Activated T-cell treated with anti-CD3 and anti-CD28 coated beads, Interleukin-2, amount 50 U/mL, for 4 hours (primary cell): ENCODE measurements around the gene PDE6D. TPM values are rescaled to one million over a fixed set of nuclear protein-coding genes. Genes with fewer than 3 reads are reported as not detected.

ENCODE experiments used
- ATAC-seq, 2 donors: fragments of 200-7000 bp; cut with Tn5 transposase; one replicate each; pipeline ENCODE4 v1.10.0; 2021
- DNase-seq: peaks from one replicate; pipeline ENCODE4 v3.0.0-alpha.2; 2020
- H3K27me3 Mint-ChIP-seq: one replicate; pipeline ENCODE4 v1.8.0; 2021; ENCODE audit warnings: low read depth, mixed read lengths
- H3K36me3 Mint-ChIP-seq: one replicate; pipeline ENCODE4 v1.8.0; 2022; ENCODE audit warnings: mixed read lengths; ENCODE audit not compliant: insufficient read depth
- H3K4me1 Mint-ChIP-seq: one replicate; pipeline ENCODE4 v1.8.0; 2021; ENCODE audit warnings: low read depth, mixed read lengths
- H3K4me3 Mint-ChIP-seq: one replicate; pipeline ENCODE4 v1.8.0; 2021; ENCODE audit warnings: mild to moderate bottlenecking, moderate library complexity, mixed read lengths
- H3K9me3 Mint-ChIP-seq: one replicate; pipeline ENCODE4 v1.8.0; 2021; ENCODE audit warnings: mixed read lengths
- total RNA-seq, 3 donors: library from RNA; stranded (reverse); gene quantifications; one replicate each; pipeline ENCODE4 v1.2.1, GENCODE V29; 2021

The PDE6D gene
- total RNA-seq = 10 to 100 TPM; 22.0 to 25.9 (median 23.8) TPM

DNA sequence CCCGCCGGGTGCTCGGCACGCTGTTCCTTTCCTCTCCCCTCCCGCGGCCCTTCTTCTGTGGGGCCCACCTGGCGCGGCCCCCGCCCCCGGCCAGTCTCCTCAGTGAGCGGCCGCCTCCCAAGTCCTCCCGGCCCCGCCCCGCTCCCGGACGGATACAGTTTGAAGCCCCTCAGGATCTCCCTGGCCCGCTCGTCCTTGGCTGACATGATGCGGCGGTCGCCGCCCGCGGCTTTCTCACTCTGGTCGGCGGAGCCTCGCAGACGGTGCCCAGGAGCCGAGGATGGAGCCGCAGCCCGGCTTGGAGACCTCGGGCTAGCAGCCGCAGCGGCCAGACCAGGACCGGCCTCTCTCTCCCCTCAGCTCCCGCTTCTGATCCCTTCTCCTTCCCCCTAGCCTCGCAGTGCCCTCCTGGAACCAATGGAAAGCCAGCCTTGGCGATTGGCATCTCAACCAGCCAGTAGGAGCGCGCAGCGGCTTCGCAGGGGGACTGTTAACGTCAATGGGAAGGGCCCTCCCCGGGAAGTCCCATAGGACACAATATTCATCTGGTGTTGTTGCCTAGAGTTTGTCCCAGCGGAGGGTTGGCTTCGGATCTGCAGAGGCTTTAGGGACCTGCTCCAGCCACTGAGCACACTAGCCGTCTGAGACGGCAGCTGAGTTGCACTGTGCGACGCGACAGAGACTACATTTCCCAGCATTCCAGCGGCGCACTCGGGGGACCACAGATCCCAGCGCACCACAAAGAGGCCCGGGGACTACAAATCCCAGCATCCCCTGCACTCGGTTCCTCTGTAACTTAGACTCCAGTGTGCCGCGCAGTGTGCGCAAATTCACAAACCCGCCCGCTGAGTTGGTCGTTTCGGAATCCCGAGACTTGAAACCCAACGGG lies at the start of gene PDE6D:
TSS of gene PDE6D (minus strand) at position 374 of the 889 bp plus-strand sequence. CDS start at position 206, 168 bp downstream.
- Mint-ChIP-seq H3K36me3 (peaks cover 3% of the 10 kb centered on the region), H3K4me3 (peak within 1 kb of the TSS; percentile 88)

GRCh38 chr2:231821908-231822307 lies 40.8 kb upstream of the PDE6D start:
- Mint-ChIP-seq H3K36me3 (no peaks in the 10 kb centered on the region), H3K4me1 (no peaks in the 10 kb centered on the region), H3K4me3 (no peak overlapping the region), H3K9me3 (no peaks in the 10 kb centered on the region), H3K27me3 (peaks cover 8% of the 10 kb centered on the region)
- DNase-seq (no peak), ATAC-seq (no peak)

More for the DNA sequence above, at the start of gene PDE6D:
- Mint-ChIP-seq H3K27me3 (no peaks in the 10 kb centered on the region), H3K9me3 (no peaks in the 10 kb centered on the region), H3K4me1 (peaks cover 55% of the 10 kb centered on the region)
- peak; percentile 94 to 96 for ATAC-seq
- DNase-seq = peak; percentile 94

- Mint-ChIP-seq H3K4me3 (no peak overlapping the region), H3K36me3 (no peaks in the 10 kb centered on the region), H3K27me3 (peaks cover 8% of the 10 kb centered on the region), H3K4me1 (no peaks in the 10 kb centered on the region), H3K9me3 (no peaks in the 10 kb centered on the region)
- ATAC-seq (no peak), DNase-seq (no peak)
These were observed 39.8 kb upstream of the PDE6D start for GRCh38 chr2:231820786-231821303.

GRCh38 chr2:231819447-231820042 lies 38.5 kb upstream of the PDE6D start:
- ATAC-seq = no peak
- peaks cover 3% of the 10 kb centered on the region for H3K36me3 Mint-ChIP-seq
- no peaks in the 10 kb centered on the region for H3K4me1 Mint-ChIP-seq
- no peaks in the 10 kb centered on the region for H3K9me3 Mint-ChIP-seq
- peaks cover 8% of the 10 kb centered on the region for H3K27me3 Mint-ChIP-seq
- DNase-seq = no peak
- no peak overlapping the region for H3K4me3 Mint-ChIP-seq

- H3K4me1 Mint-ChIP-seq = no peaks in the 10 kb centered on the region
- peaks cover 5% of the 10 kb centered on the region for H3K27me3 Mint-ChIP-seq
- H3K36me3 Mint-ChIP-seq = peaks cover 14% of the 10 kb centered on the region
- DNase-seq (no peak), ATAC-seq (no peak)
- no peaks in the 10 kb centered on the region for H3K9me3 Mint-ChIP-seq
- no peak overlapping the region for H3K4me3 Mint-ChIP-seq
These were observed 35.4 kb upstream of the PDE6D start for GRCh38 chr2:231816327-231817026.

DNA sequence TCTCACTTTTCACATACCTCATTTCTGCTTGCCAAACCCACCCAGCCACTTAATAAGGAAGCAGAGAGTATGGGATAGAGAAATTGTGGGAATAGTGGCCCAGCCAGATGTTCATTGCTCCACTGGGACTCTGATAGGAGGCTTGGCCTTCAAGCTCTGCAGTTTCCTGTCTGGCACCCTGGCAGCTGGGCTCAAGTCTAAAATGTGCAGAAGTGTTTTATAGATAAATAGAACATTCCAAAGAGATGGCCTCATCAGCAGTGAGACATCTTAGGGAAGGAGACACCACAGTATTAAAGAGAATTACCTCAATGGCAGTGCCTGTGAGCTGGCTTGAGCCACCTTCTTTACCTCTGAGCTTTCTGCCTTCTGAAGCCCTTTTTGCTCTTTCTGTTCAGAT lies 29.8 kb upstream of the PDE6D start:
- H3K4me3 Mint-ChIP-seq = no peak overlapping the region
- no peaks in the 10 kb centered on the region for H3K27me3 Mint-ChIP-seq
- no peaks in the 10 kb centered on the region for H3K9me3 Mint-ChIP-seq
- H3K36me3 Mint-ChIP-seq = peaks cover 32% of the 10 kb centered on the region
- H3K4me1 Mint-ChIP-seq = no peaks in the 10 kb centered on the region
- ATAC-seq (no peak), DNase-seq (no peak)

GRCh38 chr2:231807020-231807419 lies 25.9 kb upstream of the PDE6D start:
- Mint-ChIP-seq H3K36me3 (peaks cover 32% of the 10 kb centered on the region), H3K4me1 (no peaks in the 10 kb centered on the region), H3K27me3 (no peaks in the 10 kb centered on the region), H3K9me3 (no peaks in the 10 kb centered on the region), H3K4me3 (no peak overlapping the region)
- ATAC-seq (no peak), DNase-seq (no peak)

DNA sequence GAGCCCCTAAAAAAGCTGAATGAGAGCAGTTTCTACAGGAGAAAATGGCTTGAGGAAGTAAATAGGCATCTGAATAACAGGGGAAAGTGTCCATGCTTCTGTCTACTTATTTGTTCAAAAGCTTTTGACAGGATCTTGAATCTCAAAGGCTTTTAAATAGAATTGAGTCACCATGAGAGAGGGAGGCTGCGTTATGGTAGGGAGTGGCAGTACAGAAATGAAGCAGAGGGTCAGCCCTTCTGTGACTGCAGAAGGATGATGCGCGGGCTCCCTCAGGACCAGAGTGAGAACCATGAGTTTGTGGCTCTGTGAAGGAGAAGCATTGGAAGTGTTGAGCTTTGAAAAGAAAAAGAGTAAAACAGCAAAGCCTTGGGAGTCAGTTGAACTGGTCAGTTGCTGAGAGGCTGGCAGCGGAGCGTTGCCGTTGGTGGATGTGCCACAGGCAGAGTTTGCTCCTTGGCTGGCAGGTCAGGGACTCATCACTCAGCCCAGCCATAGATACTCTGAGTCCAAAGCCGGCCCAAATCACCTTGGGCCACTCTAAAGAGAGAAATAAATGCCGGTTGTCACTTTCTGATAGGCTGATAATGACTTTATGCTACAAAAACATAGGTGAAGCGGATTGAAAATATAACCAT lies 22.5 kb upstream of the PDE6D start:
- Mint-ChIP-seq H3K4me3 (no peak overlapping the region), H3K36me3 (peaks cover 32% of the 10 kb centered on the region), H3K4me1 (no peaks in the 10 kb centered on the region), H3K9me3 (no peaks in the 10 kb centered on the region), H3K27me3 (no peaks in the 10 kb centered on the region)
- DNase-seq = no peak
- ATAC-seq = no peak

GRCh38 chr2:231800493-231801091 lies 19.5 kb upstream of the PDE6D start:
- no peak for ATAC-seq
- peak; percentile 25 for DNase-seq
- H3K4me1 Mint-ChIP-seq = no peaks in the 10 kb centered on the region
- no peaks in the 10 kb centered on the region for H3K27me3 Mint-ChIP-seq
- no peaks in the 10 kb centered on the region for H3K9me3 Mint-ChIP-seq
- H3K4me3 Mint-ChIP-seq = no peak overlapping the region
- peaks cover 44% of the 10 kb centered on the region for H3K36me3 Mint-ChIP-seq

- no peak overlapping the region for H3K4me3 Mint-ChIP-seq
- H3K4me1 Mint-ChIP-seq = peaks cover 1% of the 10 kb centered on the region
- no peak for ATAC-seq
- no peaks in the 10 kb centered on the region for H3K27me3 Mint-ChIP-seq
- H3K9me3 Mint-ChIP-seq = no peaks in the 10 kb centered on the region
- peaks cover 48% of the 10 kb centered on the region for H3K36me3 Mint-ChIP-seq
- no peak for DNase-seq
These were observed 14.6 kb upstream of the PDE6D start for GRCh38 chr2:231795525-231796327.

- Mint-ChIP-seq H3K36me3 (peaks cover 54% of the 10 kb centered on the region), H3K27me3 (no peaks in the 10 kb centered on the region), H3K4me1 (peaks cover 4% of the 10 kb centered on the region), H3K9me3 (no peaks in the 10 kb centered on the region), H3K4me3 (no peak overlapping the region)
- DNase-seq (no peak), ATAC-seq (no peak)
These were observed 13.3 kb upstream of the PDE6D start for GRCh38 chr2:231794383-231794782.

DNA sequence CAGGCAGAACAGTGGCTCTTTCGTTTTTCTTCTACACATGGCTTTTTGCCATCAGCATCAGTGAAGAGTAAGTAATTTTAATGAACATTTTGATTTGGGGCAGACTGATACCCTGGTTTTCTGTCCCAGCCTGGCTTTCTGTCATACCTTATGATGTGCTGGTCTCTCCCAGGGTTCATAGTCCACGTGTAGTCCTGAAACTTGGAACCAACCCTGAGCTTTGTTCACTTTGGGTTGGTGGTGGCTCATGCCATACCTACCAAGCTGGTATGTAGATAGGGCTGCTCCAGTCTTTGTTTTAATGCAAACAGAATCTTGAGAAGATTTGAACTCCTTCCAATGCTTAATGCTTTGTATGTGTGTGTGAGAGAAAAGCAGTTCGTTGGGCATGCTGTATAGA lies 10.0 kb upstream of the PDE6D start:
- H3K36me3 Mint-ChIP-seq = peaks cover 42% of the 10 kb centered on the region
- H3K4me1 Mint-ChIP-seq = peaks cover 23% of the 10 kb centered on the region
- no peaks in the 10 kb centered on the region for H3K27me3 Mint-ChIP-seq
- ATAC-seq (no peak), DNase-seq (no peak)
- H3K9me3 Mint-ChIP-seq = no peaks in the 10 kb centered on the region
- no peak overlapping the region for H3K4me3 Mint-ChIP-seq

GRCh38 chr2:231786917-231787292 lies 5.8 kb upstream of the PDE6D start:
- Mint-ChIP-seq H3K9me3 (no peaks in the 10 kb centered on the region), H3K4me1 (peaks cover 63% of the 10 kb centered on the region), H3K4me3 (peak overlapping the region; percentile 93), H3K36me3 (peaks cover 25% of the 10 kb centered on the region), H3K27me3 (no peaks in the 10 kb centered on the region)
- ATAC-seq (no peak), DNase-seq (no peak)
